ENCODE data around the gene TNNT2.

DNA sequence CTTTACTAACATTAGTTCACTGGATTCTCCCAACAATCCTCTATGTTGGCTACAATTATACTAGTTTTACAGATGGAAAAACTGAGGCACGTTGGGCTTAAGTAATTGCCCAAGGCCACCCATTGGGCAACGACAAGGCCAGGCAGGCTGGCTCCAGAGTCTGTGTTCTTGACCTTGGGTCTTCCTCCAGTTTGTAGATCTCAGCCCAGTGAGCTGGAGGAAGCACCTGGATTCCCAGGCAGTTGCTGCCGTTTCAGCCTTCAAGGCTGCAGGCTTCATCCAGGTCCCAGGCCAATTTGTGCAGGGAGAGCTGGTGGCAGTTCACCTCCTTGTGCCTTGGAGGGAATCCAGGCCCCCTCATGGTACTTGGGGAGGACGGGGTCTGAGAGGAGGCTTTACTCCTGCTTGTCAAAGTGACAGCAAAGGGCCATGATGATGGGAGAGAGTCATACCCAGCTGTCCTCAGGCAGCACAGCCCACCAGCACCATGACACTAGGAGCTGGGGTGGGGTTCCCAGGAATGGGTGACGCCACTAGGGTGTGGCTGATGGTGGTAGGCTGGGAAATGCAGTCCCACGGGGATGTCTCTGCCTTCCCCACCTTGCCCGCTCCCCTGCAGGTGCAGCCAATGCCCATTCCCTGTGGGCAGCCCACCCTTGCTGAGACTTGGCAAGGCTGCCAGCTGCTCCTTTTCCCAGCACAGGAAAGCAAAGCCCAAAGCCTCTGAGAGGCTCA is 67.1 kb downstream of the TNNT2 start:
- no peak for TF ChIP-seq CTCF (conservative IDR thresholded peaks at IDR 0.05; ENCODE audit: low read depth, low read length)
- no peak for TF ChIP-seq EZH2 (IDR thresholded peaks at IDR 0.05; ENCODE audit: borderline replicate concordance, low read depth, low read length, poor library complexity, severe bottlenecking)

Data from A673 (cell line).